Pancreas (tissue), 10 donors: ENCODE data around the gene ADGRV1. TPM values are rescaled to one million over a fixed set of nuclear protein-coding genes. Genes with fewer than 3 reads are reported as not detected.

Experiments used
- ATAC-seq, 4 donors: fragments of 200-7000 bp; cut with Tn5 transposase; one replicate each; pipeline versions ENCODE4 v1.8.0 to v1.9.1; 2020; ENCODE audit warnings: mild to moderate bottlenecking in 4 of 4, moderate library complexity in 4 of 4
- DNase-seq, 6 donors: peaks; one replicate each; pipeline ENCODE4 v3.0.0-alpha.2; 2020
- FAIRE-seq: peaks from 2 replicates; lab custom pipeline; 2012; peaks lifted over from hg19 to GRCh38; lab: Jason Lieb, UNC
- H3K27ac ChIP-seq, 4 donors: fragments of 200-600 bp; sonication (generic); 1 replicate in 3 of 4; 2 replicates in 1 of 4; pipeline versions ENCODE4 v1.5.0 to v1.8.0; 2020
- H3K27me3 ChIP-seq, 4 donors: fragments of 200-600 bp; one replicate each; pipeline ENCODE4 v1.8.0; 2021
- H3K36me3 ChIP-seq, 3 donors: fragments of 200-600 bp; sonication (generic) in 1 of 3; one replicate each; pipeline versions ENCODE4 v1.5.0 to v1.8.0; 2020 to 2021
- H3K4me1 ChIP-seq, 3 donors: fragments of 200-600 bp; one replicate each; pipeline ENCODE4 v1.8.0; 2021
- H3K4me3 ChIP-seq, 4 donors: fragments of 200-600 bp; sonication (generic) in 2 of 4; one replicate each; pipeline versions ENCODE4 v1.5.0 to v1.8.0; 2020 to 2021
- H3K9me3 ChIP-seq, 4 donors: fragments of 200-600 bp; one replicate each; pipeline ENCODE4 v1.8.0; 2021
- WGBS, 2 donors: extraction: QIAGEN DNeasy Blood & Tissue Kit; methylation state at CpG; one replicate each; pipeline ENCODE4 v1.1.7; 2013; 5-methylcytosine and 5-hydroxymethylcytosine counted together
- intact Hi-C, 3 donors: fragments of 100-400 bp; cut with DNase I; formaldehyde crosslinking; loops; one replicate each; pipeline versions ENCODE4 v1.11.1 to v1.14.2; 2022
- polyA plus RNA-seq, 2 donors: library from polyadenylated mRNA; stranded (reverse); fragments of 200-250 nt; gene quantifications; one replicate each; pipeline ENCODE4 v1.2.3, GENCODE V29; 2013
- total RNA-seq, 6 donors: library from RNA; stranded (reverse); fragmentation: NEBNext Ultra II Directional in 4 of 6; extraction: Animal tissue kit (Norgen Biotek cat#: 25700) in 4 of 6; gene quantifications; one replicate each; pipeline versions ENCODE4 v1.2.1 to v1.2.4, GENCODE V29; 2021 to 2023
- TF ChIP-seq, protein P1 (sequence below), 4 donors: fragments of 200-600 bp; sonication (generic) in 3 of 4; IDR thresholded peaks; one replicate each; pipeline versions ENCODE4 v1.5.0 to v1.8.0; 2021; ENCODE audit warnings: antibody characterized with exemption in 4 of 4
- donor health status: healthy with polysubstance abuse.
- donor health status: DM: no; HTN: no; CAD: no; lungs with moderate emphysema.
- donor health status: DM: no; HTN: no; CAD: no.
- donor health status: control.
- donor health status: control.
- donor health status: Bipolar disorder and iron deficiency.
- donor health status: DM: yes; HTN: yes; CAD: no.
- donor health status: DM: no; HTN: no; CAD: no.
- donor health status: DM: no; HTN: no; CAD: no.
- donor health status: DM: yes; HTN: yes; CAD: no.

The ADGRV1 gene
- total and polyA plus RNA-seq, 8 donors, result 3.9 to 6.9 (median 5.4) TPM

DNA sequence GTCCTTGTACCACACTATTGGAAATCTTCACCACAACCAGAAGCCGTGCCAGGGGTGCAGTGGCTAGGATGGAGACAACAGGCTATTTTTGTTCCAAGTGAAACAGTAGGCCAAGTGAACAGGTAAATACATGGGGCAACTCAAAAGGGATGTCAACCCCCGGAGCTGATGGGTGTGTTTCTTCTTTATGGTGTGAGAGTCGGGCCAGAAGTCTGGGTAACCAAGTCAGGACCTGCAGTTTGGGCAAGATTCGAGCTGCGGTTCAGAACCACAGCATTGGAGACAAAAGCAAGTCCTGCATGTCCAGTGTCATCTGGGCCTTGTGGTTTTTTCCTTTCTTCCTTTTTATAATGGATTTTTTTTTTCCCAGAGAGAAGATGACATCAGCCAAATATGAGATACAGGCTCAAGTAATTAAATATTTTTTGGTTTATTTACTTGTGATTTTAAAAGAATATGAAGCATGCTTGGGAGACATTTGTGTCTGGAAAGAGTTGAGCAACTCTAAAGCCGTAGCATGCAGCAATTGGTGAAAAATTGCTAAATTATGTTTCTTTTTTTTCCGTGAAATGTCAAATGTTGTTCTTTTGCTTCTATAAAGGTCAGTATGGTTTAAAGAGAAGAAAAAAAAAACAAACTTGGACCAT lies 562.9 kb downstream of the ADGRV1 start:
- TF ChIP-seq, protein P1, sequence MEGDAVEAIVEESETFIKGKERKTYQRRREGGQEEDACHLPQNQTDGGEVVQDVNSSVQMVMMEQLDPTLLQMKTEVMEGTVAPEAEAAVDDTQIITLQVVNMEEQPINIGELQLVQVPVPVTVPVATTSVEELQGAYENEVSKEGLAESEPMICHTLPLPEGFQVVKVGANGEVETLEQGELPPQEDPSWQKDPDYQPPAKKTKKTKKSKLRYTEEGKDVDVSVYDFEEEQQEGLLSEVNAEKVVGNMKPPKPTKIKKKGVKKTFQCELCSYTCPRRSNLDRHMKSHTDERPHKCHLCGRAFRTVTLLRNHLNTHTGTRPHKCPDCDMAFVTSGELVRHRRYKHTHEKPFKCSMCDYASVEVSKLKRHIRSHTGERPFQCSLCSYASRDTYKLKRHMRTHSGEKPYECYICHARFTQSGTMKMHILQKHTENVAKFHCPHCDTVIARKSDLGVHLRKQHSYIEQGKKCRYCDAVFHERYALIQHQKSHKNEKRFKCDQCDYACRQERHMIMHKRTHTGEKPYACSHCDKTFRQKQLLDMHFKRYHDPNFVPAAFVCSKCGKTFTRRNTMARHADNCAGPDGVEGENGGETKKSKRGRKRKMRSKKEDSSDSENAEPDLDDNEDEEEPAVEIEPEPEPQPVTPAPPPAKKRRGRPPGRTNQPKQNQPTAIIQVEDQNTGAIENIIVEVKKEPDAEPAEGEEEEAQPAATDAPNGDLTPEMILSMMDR (IDR thresholded peaks at IDR 0.05), result no peak
- FAIRE-seq, result no peak
- intact Hi-C loops, result no loop called here
- H3K27ac ChIP-seq, result peak overlapping the region in 1 of 4 donors; percentile 52
- no peak for ATAC-seq
- no peak for DNase-seq
- no peaks in the 10 kb centered on the region for H3K9me3 ChIP-seq
- no peak overlapping the region for H3K4me3 ChIP-seq
- no peaks in the 10 kb centered on the region for H3K27me3 ChIP-seq
- WGBS, 2 donors, result 87 to 93% methylated on average over 7 of the region's 7 CpGs
- H3K4me1 ChIP-seq, result peaks cover 0 to 62% (median 3%) of the 10 kb centered on the region in 3 donors
- no peaks in the 10 kb centered on the region for H3K36me3 ChIP-seq

DNA sequence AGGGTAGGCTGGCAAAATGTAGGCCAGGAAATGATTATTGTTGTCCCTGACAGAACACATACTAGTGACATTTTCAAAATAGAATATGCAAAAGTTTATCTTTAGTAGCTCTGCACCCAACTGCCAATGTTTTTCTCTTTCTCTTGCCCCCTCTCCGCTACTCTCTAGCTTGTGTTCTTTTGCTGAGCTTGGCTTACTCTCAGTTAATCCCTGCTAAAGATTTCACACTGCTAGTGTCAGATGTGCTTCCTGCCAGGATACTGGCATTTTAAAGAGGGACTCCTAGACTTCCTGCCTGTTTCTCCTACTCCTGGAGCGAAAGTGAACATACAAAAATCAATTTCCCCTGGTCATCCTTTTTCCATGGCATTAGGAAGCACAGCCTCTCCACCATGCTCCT lies 564.1 kb downstream of the ADGRV1 start:
- ATAC-seq (no peak), DNase-seq (no peak), FAIRE-seq (no peak)
- WGBS, 2 donors, result 86 to 88% methylated on average over 2 of the region's 2 CpGs
- H3K4me3 ChIP-seq, result no peak overlapping the region
- TF ChIP-seq, protein P1 (IDR thresholded peaks at IDR 0.05), result no peak
- H3K9me3 ChIP-seq, result no peaks in the 10 kb centered on the region
- peaks cover 0 to 72% (median 14%) of the 10 kb centered on the region in 3 donors for H3K4me1 ChIP-seq
- H3K27me3 ChIP-seq, result no peaks in the 10 kb centered on the region
- H3K27ac ChIP-seq, result peak overlapping the region in 1 of 4 donors; percentile 10
- intact Hi-C loops, result no loop called here
- no peaks in the 10 kb centered on the region for H3K36me3 ChIP-seq

GRCh38 chr5:91123291-91123690 lies 564.7 kb downstream of the ADGRV1 start:
- no peaks in the 10 kb centered on the region for H3K9me3 ChIP-seq
- FAIRE-seq (no peak), DNase-seq (no peak), ATAC-seq (no peak)
- no peaks in the 10 kb centered on the region for H3K27me3 ChIP-seq
- H3K27ac ChIP-seq, result no peak overlapping the region
- WGBS, 2 donors, result 60 to 61% methylated on average over 3 of the region's 3 CpGs
- no peaks in the 10 kb centered on the region for H3K36me3 ChIP-seq
- intact Hi-C loops, result no loop called here
- TF ChIP-seq, protein P1 (IDR thresholded peaks at IDR 0.05), result no peak
- H3K4me3 ChIP-seq, result no peak overlapping the region
- H3K4me1 ChIP-seq, result peaks cover 0 to 79% (median 20%) of the 10 kb centered on the region in 3 donors

- TF ChIP-seq, protein P1 (IDR thresholded peaks at IDR 0.05), result no peak
- DNase-seq (no peak), ATAC-seq (no peak), FAIRE-seq (no peak)
- no peaks in the 10 kb centered on the region for H3K9me3 ChIP-seq
- no peak overlapping the region for H3K4me3 ChIP-seq
- peak overlapping the region in 1 of 4 donors; percentile 95 for H3K27ac ChIP-seq
- intact Hi-C loops, result no loop called here
- H3K36me3 ChIP-seq, result no peaks in the 10 kb centered on the region
- no peaks in the 10 kb centered on the region for H3K27me3 ChIP-seq
- 72 to 82% methylated on average over 4 of the region's 4 CpGs for WGBS, 2 donors
- H3K4me1 ChIP-seq, result peaks cover 0 to 79% (median 20%) of the 10 kb centered on the region in 3 donors
Measured at GRCh38 chr5:91123901-91124300, 565.3 kb downstream of the ADGRV1 start.

GRCh38 chr5:91125916-91126315 lies 567.3 kb downstream of the ADGRV1 start:
- 86 to 90% methylated on average over 1 of the region's 1 CpG for WGBS, 2 donors
- intact Hi-C loops, result no loop called here

More at GRCh38 chr5:91125916-91126315, 567.3 kb downstream of the ADGRV1 start:
- no peaks in the 10 kb centered on the region for H3K9me3 ChIP-seq
- peak overlapping the region in 3 of 4 donors; percentile 44 to 95 (median 88) for H3K27ac ChIP-seq
- no peak for DNase-seq
- peaks cover 0 to 76% (median 25%) of the 10 kb centered on the region in 3 donors for H3K4me1 ChIP-seq
- H3K27me3 ChIP-seq, result no peaks in the 10 kb centered on the region
- no peak overlapping the region for H3K4me3 ChIP-seq
- H3K36me3 ChIP-seq, result no peaks in the 10 kb centered on the region
- no peak for ATAC-seq
- TF ChIP-seq, protein P1 (IDR thresholded peaks at IDR 0.05), result no peak
- FAIRE-seq, result no peak
